BLaER1 (cell line): ENCODE measurements around the gene ERP44.

Source experiments
- H3K27ac ChIP-seq: shearing (Covaris generic); formaldehyde crosslinking; 2 replicates; pipeline ENCODE4 v1.8.1; 2022
- H3K27me3 ChIP-seq: shearing (Covaris generic); formaldehyde crosslinking; 2 replicates; pipeline ENCODE4 v1.8.1; 2022
- H3K36me3 ChIP-seq: shearing (Covaris generic); formaldehyde crosslinking; 2 replicates; pipeline ENCODE4 v1.8.1; 2022
- H3K4me1 ChIP-seq: shearing (Covaris generic); formaldehyde crosslinking; 2 replicates; pipeline ENCODE4 v1.8.1; 2022
- H3K4me2 ChIP-seq: shearing (Covaris generic); formaldehyde crosslinking; 2 replicates; pipeline ENCODE4 v1.8.1; 2022
- H3K4me3 ChIP-seq: shearing (Covaris generic); formaldehyde crosslinking; 2 replicates; pipeline ENCODE4 v1.8.1; 2022
- H3K9ac ChIP-seq: shearing (Covaris generic); formaldehyde crosslinking; 2 replicates; pipeline ENCODE4 v1.8.1; 2022
- H3K9me3 ChIP-seq: shearing (Covaris generic); formaldehyde crosslinking; 2 replicates; pipeline ENCODE4 v1.8.1; 2022
- H4K20me1 ChIP-seq: shearing (Covaris generic); formaldehyde crosslinking; 2 replicates; pipeline ENCODE4 v1.8.1; 2022
- Cebpa-rat ChIP-seq: shearing (Covaris generic); IDR thresholded peaks from 2 replicates; pipeline ENCODE4 v1.8.1; 2022

ERP44 gene

GRCh38 chr9:100028201-100028784, 70.5 kb downstream of the ERP44 start:
- peaks cover 13% of the 10 kb centered on the region for H3K9me3 ChIP-seq
- H3K9ac ChIP-seq: no peak overlapping the region
- H3K27me3 ChIP-seq: no peaks in the 10 kb centered on the region
- H3K4me2 ChIP-seq: no peak overlapping the region
- peaks cover 12% of the 10 kb centered on the region; the same call in 1 of the 2 replicates for H4K20me1 ChIP-seq
- peaks cover 47% of the 10 kb centered on the region for H3K36me3 ChIP-seq
- no peak overlapping the region for H3K4me3 ChIP-seq
- no peak overlapping the region for H3K27ac ChIP-seq
- TF ChIP-seq Cebpa-rat: no peak
- no peaks in the 10 kb centered on the region for H3K4me1 ChIP-seq

- peaks cover 40% of the 10 kb centered on the region for H3K36me3 ChIP-seq
- H3K4me2 ChIP-seq: no peak overlapping the region
- H3K9me3 ChIP-seq: peaks cover 6% of the 10 kb centered on the region
- H3K4me1 ChIP-seq: no peaks in the 10 kb centered on the region
- H3K4me3 ChIP-seq: no peak overlapping the region
- H3K9ac ChIP-seq: no peak overlapping the region
- no peak for TF ChIP-seq Cebpa-rat
- H3K27ac ChIP-seq: no peak overlapping the region
- peaks cover 12% of the 10 kb centered on the region; the same call in 1 of the 2 replicates for H4K20me1 ChIP-seq
- no peaks in the 10 kb centered on the region for H3K27me3 ChIP-seq
Observed at GRCh38 chr9:100027543-100027942, 71.3 kb downstream of the ERP44 start.

- no peak for TF ChIP-seq Cebpa-rat
- H3K36me3 ChIP-seq: peaks cover 42% of the 10 kb centered on the region
- H3K27ac ChIP-seq: no peak overlapping the region
- H3K4me3 ChIP-seq: no peak overlapping the region
- no peaks in the 10 kb centered on the region for H4K20me1 ChIP-seq
- H3K27me3 ChIP-seq: no peaks in the 10 kb centered on the region
- no peak overlapping the region for H3K9ac ChIP-seq
- H3K9me3 ChIP-seq: 0 out of 2 replicates have a peak, but pooled peaks cover 4% of the 10 kb centered on the region
- no peak overlapping the region for H3K4me2 ChIP-seq
- no peaks in the 10 kb centered on the region for H3K4me1 ChIP-seq
Observed at GRCh38 chr9:100021931-100022330, 76.9 kb downstream of the ERP44 start.

- no peak for TF ChIP-seq Cebpa-rat
Observed at GRCh38 chr9:100020121-100020795, 78.5 kb downstream of the ERP44 start.

GRCh38 chr9:100019541-100019940, 79.3 kb downstream of the ERP44 start:
- no peak overlapping the region for H3K4me3 ChIP-seq
- no peak overlapping the region for H3K27ac ChIP-seq
- no peak overlapping the region for H3K4me2 ChIP-seq
- H3K27me3 ChIP-seq: no peaks in the 10 kb centered on the region
- no peaks in the 10 kb centered on the region for H4K20me1 ChIP-seq
- H3K9ac ChIP-seq: no peak overlapping the region
- H3K4me1 ChIP-seq: no peaks in the 10 kb centered on the region
- no peaks in the 10 kb centered on the region for H3K9me3 ChIP-seq
- TF ChIP-seq Cebpa-rat: no peak
- peaks cover 52% of the 10 kb centered on the region for H3K36me3 ChIP-seq

More at GRCh38 chr9:100020121-100020795, 78.5 kb downstream of the ERP44 start:
- Histone ChIP-seq H3K4me1 (no peaks in the 10 kb centered on the region), H3K9ac (no peak overlapping the region), H4K20me1 (no peaks in the 10 kb centered on the region), H3K4me2 (no peak overlapping the region), H3K4me3 (no peak overlapping the region), H3K36me3 (peaks cover 50% of the 10 kb centered on the region), H3K27ac (no peak overlapping the region), H3K9me3 (0 out of 2 replicates have a peak, but pooled peaks cover 4% of the 10 kb centered on the region), H3K27me3 (no peaks in the 10 kb centered on the region)

- no peak overlapping the region for H3K9ac ChIP-seq
- H3K4me1 ChIP-seq: no peaks in the 10 kb centered on the region
- no peaks in the 10 kb centered on the region for H3K27me3 ChIP-seq
- H3K9me3 ChIP-seq: no peaks in the 10 kb centered on the region
- TF ChIP-seq Cebpa-rat: no peak
- no peak overlapping the region for H3K27ac ChIP-seq
- no peak overlapping the region for H3K4me2 ChIP-seq
- no peak overlapping the region for H3K4me3 ChIP-seq
- H4K20me1 ChIP-seq: no peaks in the 10 kb centered on the region
- H3K36me3 ChIP-seq: peaks cover 53% of the 10 kb centered on the region
Observed at GRCh38 chr9:100014846-100015245, 84.0 kb downstream of the ERP44 start.

- Histone ChIP-seq H3K4me2 (no peak overlapping the region), H3K27ac (no peak overlapping the region), H3K4me1 (no peaks in the 10 kb centered on the region), H3K36me3 (peaks cover 53% of the 10 kb centered on the region), H4K20me1 (no peaks in the 10 kb centered on the region), H3K4me3 (no peak overlapping the region), H3K9ac (no peak overlapping the region), H3K27me3 (no peaks in the 10 kb centered on the region), H3K9me3 (no peaks in the 10 kb centered on the region)
- no peak for TF ChIP-seq Cebpa-rat
Observed at GRCh38 chr9:100013573-100013972, 85.2 kb downstream of the ERP44 start.

GRCh38 chr9:100012279-100012678, 86.5 kb downstream of the ERP44 start:
- H3K9ac ChIP-seq: no peak overlapping the region
- no peak overlapping the region for H3K4me3 ChIP-seq
- no peaks in the 10 kb centered on the region for H3K27me3 ChIP-seq
- TF ChIP-seq Cebpa-rat: no peak
- peaks cover 47% of the 10 kb centered on the region for H3K36me3 ChIP-seq
- no peaks in the 10 kb centered on the region for H3K4me1 ChIP-seq
- H3K4me2 ChIP-seq: no peak overlapping the region
- no peaks in the 10 kb centered on the region for H3K9me3 ChIP-seq
- no peaks in the 10 kb centered on the region for H4K20me1 ChIP-seq
- no peak overlapping the region for H3K27ac ChIP-seq

- Histone ChIP-seq H3K27ac (no peak overlapping the region), H3K4me3 (no peak overlapping the region), H4K20me1 (no peaks in the 10 kb centered on the region), H3K36me3 (peaks cover 50% of the 10 kb centered on the region), H3K9me3 (no peaks in the 10 kb centered on the region), H3K4me1 (no peaks in the 10 kb centered on the region), H3K4me2 (no peak overlapping the region), H3K27me3 (no peaks in the 10 kb centered on the region), H3K9ac (no peak overlapping the region)
- TF ChIP-seq Cebpa-rat: no peak
Observed at GRCh38 chr9:100011062-100011681, 87.6 kb downstream of the ERP44 start.

GRCh38 chr9:99999797-100000196, 99.0 kb downstream of the ERP44 start:
- peaks cover 49% of the 10 kb centered on the region for H3K36me3 ChIP-seq
- H3K9me3 ChIP-seq: peaks cover 15% of the 10 kb centered on the region
- no peak overlapping the region for H3K9ac ChIP-seq
- H4K20me1 ChIP-seq: no peaks in the 10 kb centered on the region
- no peaks in the 10 kb centered on the region for H3K27me3 ChIP-seq
- no peak overlapping the region for H3K27ac ChIP-seq
- no peak for TF ChIP-seq Cebpa-rat
- no peaks in the 10 kb centered on the region for H3K4me1 ChIP-seq
- H3K4me3 ChIP-seq: no peak overlapping the region
- no peak overlapping the region for H3K4me2 ChIP-seq
